Measurements from ENCODE around the gene PRPF4.

The PRPF4 gene

GRCh38 chr9:113315231-113315630, 39.8 kb downstream of the PRPF4 start:
- no peak for DNase-seq

- no peak for DNase-seq
Measured at GRCh38 chr9:113316030-113316429, 40.6 kb downstream of the PRPF4 start.

GRCh38 chr9:113317777-113318176, 42.3 kb downstream of the PRPF4 start:
- DNase-seq, result no peak

- DNase-seq, result no peak
Measured at GRCh38 chr9:113319054-113319453, 43.6 kb downstream of the PRPF4 start.

GRCh38 chr9:113320051-113320450, 44.6 kb downstream of the PRPF4 start:
- DNase-seq, result no peak

GRCh38 chr9:113322671-113323070, 47.2 kb downstream of the PRPF4 start:
- no peak for DNase-seq

- DNase-seq, result no peak
Measured at GRCh38 chr9:113326230-113326629, 50.8 kb downstream of the PRPF4 start.

- no peak for DNase-seq
Measured at GRCh38 chr9:113328045-113328782, 52.8 kb downstream of the PRPF4 start.

- DNase-seq, result no peak
Measured at GRCh38 chr9:113331780-113332179, 56.3 kb downstream of the PRPF4 start.

- DNase-seq, result no peak
Measured at GRCh38 chr9:113337714-113338113, 62.3 kb downstream of the PRPF4 start.

- peak; percentile 85 for DNase-seq
Measured at GRCh38 chr9:113340011-113340699, 64.7 kb downstream of the PRPF4 start, which contains the start of gene WDR31. Gene WDR31, minus strand, starts transcription at chr9:113340275. Its CDS starts 8,253 bp downstream, at chr9:113332022.

- no peak for DNase-seq
Measured at GRCh38 chr9:113341712-113342410, 66.4 kb downstream of the PRPF4 start.
